ENCODE data around the gene LPO. TPM values are rescaled to one million over a fixed set of nuclear protein-coding genes. Genes with fewer than 3 reads are reported as not detected.

The LPO gene
- total and polyA plus RNA-seq, 9 of the 15 experiments (the other 6 are each of a cell fraction or from before 2014, with no cell fraction given): 0.07 to 0.11 TPM; not detected in 7

DNA sequence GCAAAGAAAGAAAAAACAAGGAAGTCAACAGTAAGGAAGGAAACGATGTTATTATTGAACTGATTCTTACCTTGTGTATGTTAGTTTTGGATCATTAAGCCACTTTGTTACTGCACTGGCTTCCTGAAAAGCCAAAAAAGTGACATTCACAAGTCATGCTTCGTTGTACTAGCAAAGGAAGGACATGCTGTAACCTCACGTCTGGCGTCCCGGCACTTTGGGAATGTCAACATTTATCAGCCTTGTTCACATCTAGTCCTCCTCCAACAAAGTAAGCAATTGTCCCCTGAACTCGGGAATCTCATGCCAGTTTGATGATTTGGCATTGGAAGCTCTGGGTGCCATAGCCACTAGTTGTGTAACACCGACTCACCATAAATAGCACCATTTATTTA is 18.6 kb upstream of the LPO start (continued):
- TF ChIP-seq ZNF79 (CRISPR knock-in tag; IDR thresholded peaks at IDR 0.05; ENCODE audit: low read depth) (no peak), CSDE1 (IDR thresholded peaks at IDR 0.05) (no peak), PRMT5 (CRISPR knock-in tag; IDR thresholded peaks at IDR 0.05) (no peak), SPI1 (IDR thresholded peaks at IDR 0.05; ENCODE audit: borderline replicate concordance, low read depth, low read length) (peak; percentile 37; the same call in 1 of the 2 replicates), CAMTA2 (CRISPR knock-in tag; conservative IDR thresholded peaks at IDR 0.05) (no peak), RBM17 (IDR thresholded peaks at IDR 0.05; ENCODE audit: borderline replicate concordance, low read depth, low read length) (no peak), ETV6 (IDR thresholded peaks at IDR 0.05; ENCODE audit: borderline replicate concordance in 1 of 2, low read depth in 2 of 2, low read length in 1 of 2) (no peak), ETV6 (CRISPR knock-in tag; IDR thresholded peaks at IDR 0.05; ENCODE audit: borderline replicate concordance) (0 out of 2 replicates have a peak, but pooled peaks have one; percentile 45), ARNT (IDR thresholded peaks at IDR 0.05) (no peak), ILK (tag; IDR thresholded peaks at IDR 0.05; ENCODE audit: borderline replicate concordance, low read depth) (no peak), ZNF197 (CRISPR knock-in tag; IDR thresholded peaks at IDR 0.05; ENCODE audit: low read depth) (no peak), SP2 (IDR thresholded peaks at IDR 0.05; ENCODE audit: extremely low read depth, low read depth, low read length, poor library complexity, severe bottlenecking) (no peak), HLTF (IDR thresholded peaks at IDR 0.05) (no peak), CHCHD3 (CRISPR knock-in tag; IDR thresholded peaks at IDR 0.05) (no peak), KLF16 (IDR thresholded peaks at IDR 0.05) (no peak), NCOA1 (IDR thresholded peaks at IDR 0.05; ENCODE audit: low read depth) (no peak), BACH1 (tag; IDR thresholded peaks at IDR 0.05) (0 out of 2 replicates have a peak, but pooled peaks have one; percentile 50), LCOR (CRISPR knock-in tag; IDR thresholded peaks at IDR 0.05) (0 out of 2 replicates have a peak, but pooled peaks have one; percentile 6), ZNF175 (CRISPR knock-in tag; IDR thresholded peaks at IDR 0.05; ENCODE audit: low read depth) (no peak), MED1 (CRISPR knock-in tag; IDR thresholded peaks at IDR 0.05; ENCODE audit: borderline replicate concordance) (no peak)
- TF ChIP-seq, protein P1, sequence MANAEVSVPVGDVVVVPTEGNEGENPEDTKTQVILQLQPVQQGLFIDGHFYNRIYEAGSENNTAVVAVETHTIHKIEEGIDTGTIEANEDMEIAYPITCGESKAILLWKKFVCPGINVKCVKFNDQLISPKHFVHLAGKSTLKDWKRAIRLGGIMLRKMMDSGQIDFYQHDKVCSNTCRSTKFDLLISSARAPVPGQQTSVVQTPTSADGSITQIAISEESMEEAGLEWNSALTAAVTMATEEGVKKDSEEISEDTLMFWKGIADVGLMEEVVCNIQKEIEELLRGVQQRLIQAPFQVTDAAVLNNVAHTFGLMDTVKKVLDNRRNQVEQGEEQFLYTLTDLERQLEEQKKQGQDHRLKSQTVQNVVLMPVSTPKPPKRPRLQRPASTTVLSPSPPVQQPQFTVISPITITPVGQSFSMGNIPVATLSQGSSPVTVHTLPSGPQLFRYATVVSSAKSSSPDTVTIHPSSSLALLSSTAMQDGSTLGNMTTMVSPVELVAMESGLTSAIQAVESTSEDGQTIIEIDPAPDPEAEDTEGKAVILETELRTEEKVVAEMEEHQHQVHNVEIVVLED (CRISPR knock-in tag; IDR thresholded peaks at IDR 0.05): no peak
- TF ChIP-seq, protein P2, sequence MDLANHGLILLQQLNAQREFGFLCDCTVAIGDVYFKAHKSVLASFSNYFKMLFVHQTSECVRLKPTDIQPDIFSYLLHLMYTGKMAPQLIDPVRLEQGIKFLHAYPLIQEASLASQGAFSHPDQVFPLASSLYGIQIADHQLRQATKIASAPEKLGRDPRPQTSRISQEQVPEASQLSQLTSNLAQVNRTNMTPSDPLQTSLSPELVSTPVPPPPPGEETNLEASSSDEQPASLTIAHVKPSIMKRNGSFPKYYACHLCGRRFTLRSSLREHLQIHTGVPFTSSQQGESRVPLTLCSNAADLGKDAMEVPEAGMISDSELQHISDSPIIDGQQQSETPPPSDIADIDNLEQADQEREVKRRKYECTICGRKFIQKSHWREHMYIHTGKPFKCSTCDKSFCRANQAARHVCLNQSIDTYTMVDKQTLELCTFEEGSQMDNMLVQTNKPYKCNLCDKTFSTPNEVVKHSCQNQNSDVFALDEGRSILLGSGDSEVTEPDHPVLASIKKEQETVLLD (IDR thresholded peaks at IDR 0.05): no peak
- TF ChIP-seq, protein P3, sequence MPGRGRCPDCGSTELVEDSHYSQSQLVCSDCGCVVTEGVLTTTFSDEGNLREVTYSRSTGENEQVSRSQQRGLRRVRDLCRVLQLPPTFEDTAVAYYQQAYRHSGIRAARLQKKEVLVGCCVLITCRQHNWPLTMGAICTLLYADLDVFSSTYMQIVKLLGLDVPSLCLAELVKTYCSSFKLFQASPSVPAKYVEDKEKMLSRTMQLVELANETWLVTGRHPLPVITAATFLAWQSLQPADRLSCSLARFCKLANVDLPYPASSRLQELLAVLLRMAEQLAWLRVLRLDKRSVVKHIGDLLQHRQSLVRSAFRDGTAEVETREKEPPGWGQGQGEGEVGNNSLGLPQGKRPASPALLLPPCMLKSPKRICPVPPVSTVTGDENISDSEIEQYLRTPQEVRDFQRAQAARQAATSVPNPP (IDR thresholded peaks at IDR 0.05; ENCODE audit: borderline replicate concordance, insufficient read depth, insufficient read length): no peak

All from K562 (cell line).